H1 (cell line): Measurements from ENCODE around the gene LCNL1. TPM values are rescaled to one million over a fixed set of nuclear protein-coding genes. Genes with fewer than 3 reads are reported as not detected.

Experiments
- BRCA1 ChIP-seq: IDR thresholded peaks from 2 replicates; pipeline ENCODE4 v1.6.1; 2012; ENCODE audit warnings: low read depth, low read length, improper control_type of control experiment
- CBX5 ChIP-seq: fragments of 300-800, 300-1000 bp; sonication (generic); IDR thresholded peaks from 2 replicates; pipeline ENCODE4 v1.7.1; 2016; ENCODE audit warnings: antibody characterized with exemption, low read length, low read depth
- CEBPB ChIP-seq: IDR thresholded peaks from 2 replicates; pipeline ENCODE4 v1.6.1; 2012; ENCODE audit warnings: low read depth, low read length
- CHD7 ChIP-seq: fragments of 300-600 bp; sonication (generic); IDR thresholded peaks from 2 replicates; pipeline ENCODE4 v1.7.1; 2012; ENCODE audit warnings: low read length, moderate library complexity, mild to moderate bottlenecking, inconsistent platforms; ENCODE audit not compliant: insufficient replicate concordance
- EP300 ChIP-seq, 2 experiments: IDR thresholded peaks; 1 replicate in 1 of 2; 2 replicates in 1 of 2; pipeline ENCODE4 v1.6.1; 2011 to 2012; ENCODE audit warnings: low read depth in 2 of 2, low read length in 2 of 2, mild to moderate bottlenecking in 2 of 2, borderline replicate concordance in 1 of 2, inconsistent platforms in 1 of 2, moderate library complexity in 1 of 2
- HDAC2 ChIP-seq, 2 experiments: fragments of 300-600 bp in 1 of 2; sonication (generic) in 1 of 2; IDR thresholded peaks; 2 replicates each; pipeline ENCODE4 v1.6.1; 2011 to 2012; ENCODE audit warnings: low read depth in 2 of 2, low read length in 2 of 2, mild to moderate bottlenecking in 2 of 2, moderate library complexity in 2 of 2, borderline replicate concordance in 1 of 2, inconsistent platforms in 1 of 2
- JUND ChIP-seq: IDR thresholded peaks from 2 replicates; pipeline ENCODE4 v1.6.1; 2011; ENCODE audit warnings: mild to moderate bottlenecking, improper control_type of control experiment, low read length
- KDM4A ChIP-seq: IDR thresholded peaks from one replicate; pipeline ENCODE4 v1.7.1; 2012; ENCODE audit warnings: low read depth, mild to moderate bottlenecking, moderate library complexity, low read length, inconsistent platforms; ENCODE audit not compliant: severe bottlenecking
- SIN3A ChIP-seq, 2 experiments: IDR thresholded peaks in 1 of 2; conservative IDR thresholded peaks in 1 of 2; 2 replicates each; pipeline ENCODE4 v1.6.1; 2011 to 2012; ENCODE audit warnings: low read length in 2 of 2, improper control_type of control experiment in 1 of 2, low read depth in 1 of 2, mild to moderate bottlenecking in 1 of 2
- SP4 ChIP-seq: IDR thresholded peaks from 2 replicates; pipeline ENCODE4 v1.6.1; 2012; ENCODE audit warnings: low read length, inconsistent platforms
- TCF12 ChIP-seq: IDR thresholded peaks from 2 replicates; pipeline ENCODE4 v1.6.1; 2011; ENCODE audit warnings: low read depth, mild to moderate bottlenecking, low read length
- TEAD4 ChIP-seq: IDR thresholded peaks from 2 replicates; pipeline ENCODE4 v1.6.1; 2012; ENCODE audit warnings: low read depth, low read length, inconsistent platforms, mixed read lengths
- polyA plus RNA-seq, 7 experiments: library from polyadenylated mRNA; depleted of rRNA in 3 of 7; stranded (reverse) in 5 of 7; unstranded in 2 of 7; fragments of >200 nt in 5 of 7; fragments of 200-250 nt in 2 of 7; gene quantifications; 1 replicate in 5 of 7; 2 replicates in 1 of 7; 4 replicates in 1 of 7; pipeline versions ENCODE4 v1.2.1 to v1.2.3, GENCODE V29; 2011 to 2013; ENCODE audit warnings: missing spikeins in 2 of 7, mixed read lengths in 2 of 7
- total RNA-seq: library from RNA; stranded (reverse); fragmentation: NEBNext Ultra II Directional; extraction: Animal tissue kit (Norgen Biotek cat#: 25700); gene quantifications from 2 replicates; pipeline ENCODE4 v1.2.1, GENCODE V29; 2021

The LCNL1 gene
- total and polyA plus RNA-seq, 2 of the 8 experiments (the other 6 are each of a cell fraction or from before 2014, with no cell fraction given) = 0.11 TPM; not detected in 1

GRCh38 chr9:136958473-136958872 is 24.3 kb upstream of the LCNL1 start (continued):
- TF ChIP-seq CHD7 = no peak
- TF ChIP-seq CBX5 = no peak
- TF ChIP-seq BRCA1 = no peak
- no peak for TF ChIP-seq SIN3A (conservative IDR thresholded peaks at IDR 0.05 in 1 of 2, IDR thresholded peaks at IDR 0.05 in 1 of 2; ENCODE audit: low read depth in 1 of 2, low read length in 2 of 2)
- TF ChIP-seq KDM4A = no peak
- no peak for TF ChIP-seq TEAD4
- TF ChIP-seq SP4 = no peak
- TF ChIP-seq EP300 (IDR thresholded peaks at IDR 0.05; ENCODE audit: borderline replicate concordance in 1 of 2, low read depth in 2 of 2, low read length in 2 of 2) = no peak
- TF ChIP-seq JUND = no peak
- TF ChIP-seq HDAC2 (IDR thresholded peaks at IDR 0.05; ENCODE audit: borderline replicate concordance in 1 of 2, low read depth in 2 of 2, low read length in 2 of 2) = no peak
- no peak for TF ChIP-seq TCF12
- TF ChIP-seq CEBPB = no peak
